NT2/D1 (cell line): Measurements from ENCODE around the gene BCL2L11.

Source experiments
- DNase-seq: peaks from one replicate; pipeline ENCODE4 v3.0.0-alpha.2; 2011; ENCODE audit warnings: low read depth, low spot score
- H3K27me3 ChIP-seq: 2 replicates; pipeline ENCODE4 v1.6.0; 2011; ENCODE audit warnings: mild to moderate bottlenecking; ENCODE audit not compliant: insufficient read length, insufficient read depth
- H3K36me3 ChIP-seq: 2 replicates; pipeline ENCODE4 v1.6.1; 2011; ENCODE audit warnings: mild to moderate bottlenecking, low read length, mixed read lengths; ENCODE audit not compliant: insufficient read depth, insufficient read length
- H3K4me1 ChIP-seq: 2 replicates; pipeline ENCODE4 v1.5.1; 2011; ENCODE audit not compliant: insufficient read depth, insufficient read length
- H3K4me3 ChIP-seq: 2 replicates; pipeline ENCODE4 v1.5.1; 2011; ENCODE audit warnings: low read depth; ENCODE audit not compliant: insufficient read length
- H3K9ac ChIP-seq: 2 replicates; pipeline ENCODE4 v1.6.0; 2011; ENCODE audit warnings: low read depth; ENCODE audit not compliant: insufficient read length
- H3K9me3 ChIP-seq: 2 replicates; pipeline ENCODE4 v1.5.1; 2011; ENCODE audit warnings: mild to moderate bottlenecking, low read length; ENCODE audit not compliant: insufficient read depth
- SUZ12 ChIP-seq: IDR thresholded peaks from 2 replicates; pipeline ENCODE4 v1.6.1; 2011; ENCODE audit not compliant: insufficient read length, insufficient read depth; ENCODE audit errors: extremely low read depth
- YY1 ChIP-seq: IDR thresholded peaks from 2 replicates; pipeline ENCODE4 v1.6.1; 2011; ENCODE audit not compliant: insufficient read length, insufficient read depth
- ZNF274 ChIP-seq: IDR thresholded peaks from 2 replicates; pipeline ENCODE4 v1.6.1; 2011; ENCODE audit warnings: mild to moderate bottlenecking, low read depth, low read length

BCL2L11 gene

DNA sequence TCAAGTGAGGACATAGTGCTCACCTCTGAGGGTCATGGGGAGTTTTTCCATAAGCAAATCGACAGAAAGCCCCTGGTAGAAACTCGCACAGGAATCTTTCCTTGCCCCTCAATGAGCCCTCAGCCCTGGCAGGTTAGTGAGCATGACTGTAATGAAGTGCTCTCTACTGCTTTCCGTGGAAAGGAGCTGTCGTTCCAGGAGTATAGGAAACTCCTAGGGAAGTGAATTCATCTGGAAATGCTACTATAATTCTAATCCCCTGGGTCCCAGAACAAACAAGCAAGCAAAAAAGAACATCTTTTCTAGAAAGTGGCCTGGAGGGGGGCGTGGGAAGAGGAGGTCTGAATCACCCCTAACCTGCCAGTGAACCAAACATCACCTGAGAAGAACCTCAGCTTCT lies 18.1 kb downstream of the BCL2L11 start:
- TF ChIP-seq SUZ12 (no peak), ZNF274 (no peak), YY1 (no peak)
- H3K27me3 ChIP-seq = no peaks in the 10 kb centered on the region
- H3K4me3 ChIP-seq = no peak overlapping the region
- no peak for DNase-seq
- peaks cover 41% of the 10 kb centered on the region for H3K36me3 ChIP-seq
- H3K4me1 ChIP-seq = peaks cover 10% of the 10 kb centered on the region
- H3K9ac ChIP-seq = no peak overlapping the region
- no peaks in the 10 kb centered on the region for H3K9me3 ChIP-seq

DNA sequence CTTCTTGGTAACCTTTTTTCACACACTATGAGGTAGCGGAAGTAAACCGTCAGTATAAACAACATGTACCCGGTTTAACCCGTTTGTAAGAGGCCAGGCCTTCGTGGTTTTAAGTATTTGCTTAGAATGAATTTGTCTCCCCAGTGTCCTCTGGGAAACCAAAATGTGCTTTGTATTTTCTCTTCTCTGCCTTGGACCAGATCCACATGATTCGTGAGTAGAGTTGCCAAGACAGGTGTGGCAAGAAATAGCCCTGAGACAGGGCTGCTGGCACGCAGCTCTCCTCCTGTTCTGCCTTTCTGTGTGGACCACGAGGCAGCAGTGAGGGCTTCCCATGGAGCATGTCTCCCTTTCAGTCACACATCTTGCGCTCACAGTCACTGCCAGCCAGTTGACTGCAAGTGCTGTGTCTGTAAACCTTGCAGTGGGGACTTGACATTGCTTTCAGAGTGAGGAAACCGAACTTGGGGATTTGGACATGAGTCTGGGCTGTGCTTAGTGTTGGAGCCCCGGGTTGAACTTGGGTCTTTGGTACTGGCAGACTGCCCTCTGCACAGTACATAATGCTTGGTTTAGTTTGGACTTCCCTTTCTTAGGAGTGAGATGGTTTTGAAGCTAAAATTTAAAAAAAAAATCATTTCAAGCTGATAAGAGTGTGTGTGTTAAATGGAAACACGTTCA lies 19.1 kb downstream of the BCL2L11 start:
- Histone ChIP-seq H3K4me1 (peaks cover 10% of the 10 kb centered on the region), H3K4me3 (no peak overlapping the region), H3K27me3 (no peaks in the 10 kb centered on the region), H3K36me3 (peaks cover 44% of the 10 kb centered on the region), H3K9ac (no peak overlapping the region), H3K9me3 (no peaks in the 10 kb centered on the region)
- no peak for TF ChIP-seq SUZ12
- TF ChIP-seq ZNF274 = no peak
- TF ChIP-seq YY1 = no peak
- no peak for DNase-seq

DNA sequence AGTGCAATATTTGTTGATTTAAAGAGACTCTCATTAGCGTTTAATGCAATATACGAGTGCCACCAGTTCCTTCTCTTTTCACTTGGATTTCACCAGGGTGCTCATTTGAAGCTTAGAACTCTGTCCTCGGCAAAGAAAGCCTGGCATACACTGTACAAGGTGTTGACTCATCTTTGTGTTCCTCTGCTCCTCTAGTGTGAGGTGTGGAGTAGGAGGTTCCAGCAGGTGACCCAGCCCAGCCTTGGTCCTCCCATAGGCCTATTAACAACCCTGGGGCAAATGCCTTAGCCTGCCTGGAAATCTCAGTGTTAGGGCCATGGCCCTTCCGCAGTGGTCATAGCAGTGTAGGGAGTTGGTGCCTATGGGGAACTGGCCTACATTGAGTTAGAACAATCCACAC lies 20.1 kb downstream of the BCL2L11 start:
- Histone ChIP-seq H3K9ac (no peak overlapping the region), H3K9me3 (no peaks in the 10 kb centered on the region), H3K4me3 (no peak overlapping the region), H3K36me3 (peaks cover 41% of the 10 kb centered on the region), H3K27me3 (no peaks in the 10 kb centered on the region), H3K4me1 (peaks cover 4% of the 10 kb centered on the region)
- no peak for TF ChIP-seq SUZ12
- DNase-seq = no peak

DNA sequence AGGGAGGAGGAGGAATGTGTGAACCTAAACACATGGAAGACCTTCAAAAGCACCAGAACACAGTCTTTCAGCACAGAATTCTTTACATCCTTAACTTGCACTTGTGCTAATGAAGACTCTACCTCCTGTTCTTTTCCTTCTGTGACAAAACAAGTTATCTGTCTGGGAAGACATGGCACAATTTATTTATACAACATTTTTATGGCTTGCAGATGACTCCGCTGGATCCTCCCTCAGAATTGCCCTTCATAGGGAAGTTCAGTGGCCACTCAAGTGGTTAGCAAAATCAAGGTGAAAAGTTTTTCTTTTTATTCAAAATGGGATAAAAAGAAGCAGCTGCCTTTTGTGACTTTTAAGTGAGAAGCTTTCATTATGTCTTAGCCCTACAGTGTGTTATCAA lies 21.4 kb downstream of the BCL2L11 start:
- Histone ChIP-seq H3K4me3 (no peak overlapping the region), H3K9me3 (no peaks in the 10 kb centered on the region), H3K27me3 (no peaks in the 10 kb centered on the region), H3K36me3 (peaks cover 32% of the 10 kb centered on the region), H3K4me1 (no peaks in the 10 kb centered on the region), H3K9ac (no peak overlapping the region)
- TF ChIP-seq ZNF274 = no peak
- TF ChIP-seq SUZ12 = no peak
- no peak for TF ChIP-seq YY1
- DNase-seq = no peak

DNA sequence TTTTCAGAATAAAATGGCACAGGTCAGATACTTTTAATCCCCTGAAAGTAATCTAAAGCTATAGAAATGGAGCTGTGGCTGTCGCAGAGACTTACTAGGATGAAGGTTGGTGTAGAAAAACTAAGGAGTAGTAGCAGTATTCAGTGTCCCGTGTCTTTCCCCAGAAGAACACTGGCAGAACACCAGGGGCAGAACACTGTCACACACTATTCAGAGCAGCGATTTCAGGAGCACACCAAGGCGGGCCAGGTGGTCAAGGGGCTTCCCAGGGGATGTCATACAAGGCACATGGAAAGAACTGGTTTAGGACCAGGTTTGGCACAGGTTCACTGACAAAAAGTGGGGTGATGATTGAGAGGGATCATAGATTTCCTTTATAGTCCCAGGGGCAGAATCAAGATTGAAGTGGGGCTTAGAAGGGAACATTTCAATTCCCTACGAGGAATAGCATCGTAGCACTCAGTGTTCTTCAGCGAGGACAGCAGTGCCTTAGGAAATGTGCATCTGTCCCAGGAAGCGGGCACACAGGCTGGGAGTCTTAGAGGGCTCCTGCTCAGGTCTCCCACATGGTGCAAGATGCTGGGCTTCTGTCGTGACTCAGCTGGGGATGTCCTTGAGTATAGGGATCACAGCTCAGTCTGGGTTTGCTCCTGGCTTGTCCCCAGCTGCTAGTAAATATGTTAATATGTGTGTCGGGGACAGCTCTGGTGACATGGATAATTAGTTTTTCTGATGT lies 22.6 kb downstream of the BCL2L11 start:
- H3K9me3 ChIP-seq = no peaks in the 10 kb centered on the region
- no peak overlapping the region for H3K4me3 ChIP-seq
- peaks cover 32% of the 10 kb centered on the region for H3K36me3 ChIP-seq
- DNase-seq = no peak
- TF ChIP-seq YY1 (no peak), ZNF274 (no peak), SUZ12 (no peak)
- no peaks in the 10 kb centered on the region for H3K27me3 ChIP-seq
- H3K9ac ChIP-seq = no peak overlapping the region
- no peaks in the 10 kb centered on the region for H3K4me1 ChIP-seq

DNA sequence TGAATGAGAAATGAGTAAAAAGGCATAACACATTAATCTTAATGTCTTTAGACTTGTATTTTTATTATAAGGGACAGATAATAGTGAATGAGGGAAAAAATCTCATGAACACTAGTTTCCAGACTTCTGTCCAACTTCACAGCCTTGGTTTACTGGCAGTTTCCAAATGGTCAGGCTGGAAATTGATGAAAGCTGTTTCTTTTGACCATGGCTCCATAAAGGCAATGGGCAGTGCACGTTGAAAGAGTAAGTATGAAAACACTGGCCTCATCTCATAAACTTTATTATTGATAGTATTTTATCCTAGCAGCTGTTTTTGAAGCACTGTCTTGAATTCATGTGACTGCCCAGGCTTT lies 23.1 kb downstream of the BCL2L11 start:
- TF ChIP-seq ZNF274 = no peak
- TF ChIP-seq SUZ12 = no peak
- TF ChIP-seq YY1 = no peak
- H3K4me1 ChIP-seq = no peaks in the 10 kb centered on the region
- H3K9me3 ChIP-seq = no peaks in the 10 kb centered on the region
- H3K36me3 ChIP-seq = peaks cover 27% of the 10 kb centered on the region
- no peaks in the 10 kb centered on the region for H3K27me3 ChIP-seq
- H3K4me3 ChIP-seq = no peak overlapping the region
- no peak for DNase-seq
- no peak overlapping the region for H3K9ac ChIP-seq

DNA sequence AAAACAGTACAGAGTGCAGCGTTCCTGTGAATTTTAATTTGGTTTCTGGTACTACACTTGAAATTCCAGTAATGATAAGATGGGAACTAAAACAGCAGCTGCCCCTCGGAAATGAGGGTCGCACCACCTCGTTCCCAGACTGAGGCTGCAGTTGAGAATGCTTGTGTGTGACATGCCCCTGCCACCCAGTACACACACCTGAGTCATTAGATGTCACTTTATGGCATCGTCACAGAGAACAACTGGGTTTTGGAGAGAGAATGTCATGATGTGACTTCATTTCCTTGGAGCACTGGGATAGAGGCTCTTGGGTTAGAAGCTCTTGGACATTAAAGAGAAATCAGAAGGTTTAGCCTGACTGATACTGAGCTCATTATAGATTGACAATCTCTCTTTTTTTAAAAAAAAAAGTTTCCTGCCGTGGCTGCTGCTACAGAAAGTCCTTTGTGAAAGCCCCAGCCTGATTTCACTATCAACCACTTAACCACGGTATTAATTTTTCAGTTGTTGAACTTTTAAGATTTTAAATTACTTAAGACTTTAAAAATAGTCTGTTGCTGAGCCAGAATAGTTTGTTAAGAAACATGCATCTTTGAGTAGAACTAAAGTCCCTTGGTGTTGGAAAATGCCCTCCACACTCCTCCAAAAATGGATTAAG lies 24.5 kb downstream of the BCL2L11 start:
- TF ChIP-seq YY1 = no peak
- TF ChIP-seq ZNF274 = no peak
- TF ChIP-seq SUZ12 = no peak
- H3K27me3 ChIP-seq = no peaks in the 10 kb centered on the region
- no peaks in the 10 kb centered on the region for H3K9me3 ChIP-seq
- H3K4me3 ChIP-seq = no peak overlapping the region
- DNase-seq = no peak
- H3K4me1 ChIP-seq = no peaks in the 10 kb centered on the region
- peaks cover 23% of the 10 kb centered on the region for H3K36me3 ChIP-seq
- no peak overlapping the region for H3K9ac ChIP-seq

DNA sequence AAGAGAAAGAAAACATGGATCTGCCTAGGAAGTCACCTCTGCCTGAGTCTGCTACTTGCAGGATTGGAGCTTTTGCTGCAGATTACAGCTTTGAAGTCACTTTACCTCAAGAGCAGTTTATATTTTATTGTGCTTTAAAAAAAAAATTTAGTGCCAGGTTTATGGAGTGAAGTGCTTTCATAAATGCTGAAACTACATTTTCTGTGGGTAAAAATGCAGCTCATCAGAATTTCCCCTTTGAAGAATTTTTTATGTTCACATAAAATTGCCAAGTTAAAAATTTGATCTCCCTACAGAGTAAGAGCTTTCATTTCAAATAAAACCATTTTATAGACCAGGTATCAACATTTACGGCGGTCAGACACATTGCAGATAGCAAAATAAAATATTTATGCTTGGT lies 25.2 kb downstream of the BCL2L11 start:
- TF ChIP-seq ZNF274 = no peak
- H3K4me1 ChIP-seq = no peaks in the 10 kb centered on the region

More for the DNA sequence above, 25.2 kb downstream of the BCL2L11 start:
- Histone ChIP-seq H3K9me3 (no peaks in the 10 kb centered on the region), H3K27me3 (no peaks in the 10 kb centered on the region), H3K9ac (no peak overlapping the region), H3K4me3 (no peak overlapping the region), H3K36me3 (peaks cover 20% of the 10 kb centered on the region)
- no peak for DNase-seq
